ENCODE data around the gene ANKRD22. TPM values are rescaled to one million over a fixed set of nuclear protein-coding genes. Genes with fewer than 3 reads are reported as not detected.

The ANKRD22 gene
- total RNA-seq, 2 experiments from 2014 or later, result not detected

DNA sequence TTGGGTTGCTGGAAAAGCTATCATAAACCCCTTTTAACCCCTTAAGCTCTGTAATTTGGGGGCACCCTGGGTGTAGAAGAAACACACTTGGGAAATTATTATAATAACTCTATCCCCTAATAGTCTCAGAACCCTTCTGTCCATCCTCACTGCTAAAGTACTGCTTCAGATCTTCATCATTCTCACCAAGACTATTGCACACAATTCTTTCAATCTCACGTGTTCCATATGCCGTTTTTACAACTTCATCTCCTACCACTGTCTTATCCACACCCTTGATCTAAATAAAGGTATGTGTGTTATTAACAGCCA lies 15.8 kb downstream of the ANKRD22 start:
- DNase-seq, result no peak
- intact Hi-C loops (cut with DNase I, micrococcal nuclease), result loop anchor here (1.0 to 5.0 kb wide), 6 partner anchors 41 to 381 kb away; no protein-coding TSS in a partner anchor
- CTCF ChIA-PET, result interaction anchor here (0.6 to 4.8 kb wide), 15 partner anchors 9 to 517 kb away, joined by 3 to 85 read pairs (median 3); no protein-coding TSS in a partner anchor
- H3K4me1 Mint-ChIP-seq (ENCODE audit: low read depth), result peaks cover 28% of the 10 kb centered on the region
- ATAC-seq (ENCODE audit: poor library complexity), result no peak
- Histone ChIP-seq H3K4me1 (ENCODE audit: insufficient read depth, low read length) (peaks cover 12% of the 10 kb centered on the region), H3K27ac (ENCODE audit: low read depth in 1 of 2, low read length in 2 of 2) (no peak overlapping the region), H3K36me3 (ENCODE audit: insufficient read depth, low read length) (no peaks in the 10 kb centered on the region), H3K9me3 (ENCODE audit: control insufficient read depth in 1 of 2, insufficient read depth in 1 of 2, low read length in 2 of 2) (no peaks in the 10 kb centered on the region), H3K4me3 (ENCODE audit: low read length) (no peak overlapping the region), H3K27me3 (ENCODE audit: control insufficient read depth in 1 of 2, insufficient read depth in 2 of 2, low read length in 2 of 2) (no peaks in the 10 kb centered on the region)
- H3K27ac Mint-ChIP-seq, result no peak overlapping the region
- no peaks in the 10 kb centered on the region for H3K27me3 Mint-ChIP-seq
- no peak overlapping the region for H3K4me3 Mint-ChIP-seq
- POLR2A ChIA-PET, result interaction anchor here (0.7 to 2.3 kb wide), 8 partner anchors 9 to 253 kb away, joined by 3 to 14 read pairs (median 6); partner anchors contain the start of gene STAMBPL1
- H3K9me3 Mint-ChIP-seq, result no peaks in the 10 kb centered on the region
- TF ChIP-seq, protein P1, sequence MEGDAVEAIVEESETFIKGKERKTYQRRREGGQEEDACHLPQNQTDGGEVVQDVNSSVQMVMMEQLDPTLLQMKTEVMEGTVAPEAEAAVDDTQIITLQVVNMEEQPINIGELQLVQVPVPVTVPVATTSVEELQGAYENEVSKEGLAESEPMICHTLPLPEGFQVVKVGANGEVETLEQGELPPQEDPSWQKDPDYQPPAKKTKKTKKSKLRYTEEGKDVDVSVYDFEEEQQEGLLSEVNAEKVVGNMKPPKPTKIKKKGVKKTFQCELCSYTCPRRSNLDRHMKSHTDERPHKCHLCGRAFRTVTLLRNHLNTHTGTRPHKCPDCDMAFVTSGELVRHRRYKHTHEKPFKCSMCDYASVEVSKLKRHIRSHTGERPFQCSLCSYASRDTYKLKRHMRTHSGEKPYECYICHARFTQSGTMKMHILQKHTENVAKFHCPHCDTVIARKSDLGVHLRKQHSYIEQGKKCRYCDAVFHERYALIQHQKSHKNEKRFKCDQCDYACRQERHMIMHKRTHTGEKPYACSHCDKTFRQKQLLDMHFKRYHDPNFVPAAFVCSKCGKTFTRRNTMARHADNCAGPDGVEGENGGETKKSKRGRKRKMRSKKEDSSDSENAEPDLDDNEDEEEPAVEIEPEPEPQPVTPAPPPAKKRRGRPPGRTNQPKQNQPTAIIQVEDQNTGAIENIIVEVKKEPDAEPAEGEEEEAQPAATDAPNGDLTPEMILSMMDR (IDR thresholded peaks at IDR 0.05), result peak; percentile 59
- no peaks in the 10 kb centered on the region for H3K36me3 Mint-ChIP-seq (ENCODE audit: low read depth)

DNA sequence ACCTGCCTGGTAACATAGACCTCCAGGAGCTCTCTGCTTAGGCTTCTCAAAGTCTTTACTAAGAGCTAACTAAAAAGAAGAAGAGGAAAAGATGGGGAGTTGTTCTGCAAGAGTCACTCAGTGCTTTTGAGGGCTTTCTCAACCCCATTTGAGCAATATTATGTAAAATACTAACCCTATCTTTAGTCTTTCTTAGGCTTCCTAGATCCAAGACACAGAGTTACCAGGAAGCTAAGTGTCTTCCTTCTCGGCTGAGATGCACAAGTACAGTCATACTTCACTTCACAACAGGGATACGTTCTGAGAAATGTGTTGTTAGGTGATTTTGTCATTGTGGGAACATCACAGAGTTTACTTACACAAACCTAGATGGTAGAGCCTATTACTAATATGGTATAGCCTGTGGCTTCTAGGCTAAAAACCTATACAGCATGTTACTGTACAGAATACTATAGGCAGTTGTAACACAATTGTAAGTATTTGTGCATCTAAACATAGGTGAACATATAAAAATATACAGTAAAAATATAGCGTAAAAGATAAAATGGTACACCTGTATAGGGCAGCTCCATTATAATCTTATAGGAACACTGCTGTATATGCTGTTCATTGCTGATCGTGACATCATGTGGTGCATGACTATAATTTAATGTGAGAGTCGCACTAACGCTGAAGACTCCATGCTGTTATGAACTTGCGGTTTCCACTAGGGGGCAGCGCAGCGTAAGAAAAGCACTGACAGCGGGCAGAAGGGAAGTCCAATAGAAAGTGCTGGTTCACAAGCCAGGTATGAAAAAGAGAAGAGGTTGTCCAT lies 16.3 kb downstream of the ANKRD22 start:
- peaks cover 17% of the 10 kb centered on the region for H3K4me1 ChIP-seq (ENCODE audit: insufficient read depth, low read length)
- intact Hi-C loops (cut with DNase I, micrococcal nuclease), result loop anchor here (1.0 to 5.0 kb wide), 4 partner anchors 42 to 382 kb away; no protein-coding TSS in a partner anchor
- no peaks in the 10 kb centered on the region for H3K36me3 Mint-ChIP-seq (ENCODE audit: low read depth)
- no peak overlapping the region for H3K4me3 Mint-ChIP-seq
- DNase-seq (peak; percentile 77 to 93 (median 83)), ATAC-seq (ENCODE audit: poor library complexity) (peak; percentile 91)
- TF ChIP-seq, protein P1 (IDR thresholded peaks at IDR 0.05), result peak; percentile 93
- H3K27ac Mint-ChIP-seq, result no peak overlapping the region
- no peak overlapping the region for H3K27ac ChIP-seq (ENCODE audit: low read depth in 1 of 2, low read length in 2 of 2)
- no peaks in the 10 kb centered on the region for H3K27me3 Mint-ChIP-seq
- no peaks in the 10 kb centered on the region for H3K9me3 ChIP-seq (ENCODE audit: control insufficient read depth in 1 of 2, insufficient read depth in 1 of 2, low read length in 2 of 2)
- H3K9me3 Mint-ChIP-seq, result no peaks in the 10 kb centered on the region
- no peak overlapping the region for H3K4me3 ChIP-seq (ENCODE audit: low read length)
- ChIA-PET CTCF (interaction anchor here (0.6 to 4.8 kb wide), 19 partner anchors 9 to 518 kb away, joined by 3 to 85 read pairs (median 3); no protein-coding TSS in a partner anchor), POLR2A (interaction anchor here (0.6 to 2.3 kb wide), 10 partner anchors 8 to 253 kb away, joined by 3 to 14 read pairs (median 6); partner anchors contain the start of gene STAMBPL1)
- H3K36me3 ChIP-seq (ENCODE audit: insufficient read depth, low read length), result no peaks in the 10 kb centered on the region
- no peaks in the 10 kb centered on the region for H3K27me3 ChIP-seq (ENCODE audit: control insufficient read depth in 1 of 2, insufficient read depth in 2 of 2, low read length in 2 of 2)
- H3K4me1 Mint-ChIP-seq (ENCODE audit: low read depth), result peaks cover 33% of the 10 kb centered on the region

DNA sequence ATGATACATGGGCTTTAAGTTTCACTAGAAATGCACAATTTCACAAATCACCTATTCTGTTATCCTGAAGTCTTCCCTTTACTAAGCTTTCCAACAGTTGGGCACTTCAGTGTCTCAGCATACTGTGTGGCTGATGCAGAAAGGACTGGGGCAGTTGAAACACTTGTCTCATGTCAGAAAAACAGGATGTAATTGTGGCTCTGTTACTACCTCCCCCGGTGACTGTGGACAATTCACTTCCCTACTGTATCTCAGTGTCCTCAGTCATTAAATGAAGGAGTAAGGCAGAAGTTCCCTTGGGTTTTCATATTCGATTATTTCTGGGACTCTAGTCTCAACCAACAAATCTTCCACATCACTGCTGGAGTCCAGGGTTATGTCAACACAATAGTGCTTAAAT lies 17.9 kb downstream of the ANKRD22 start:
- H3K27ac ChIP-seq (ENCODE audit: low read depth in 1 of 2, low read length in 2 of 2), result no peak overlapping the region

More for the DNA sequence above, 17.9 kb downstream of the ANKRD22 start:
- TF ChIP-seq, protein P1 (IDR thresholded peaks at IDR 0.05), result no peak
- CTCF ChIA-PET, result interaction anchor here (1.3 to 4.8 kb wide), 2 partner anchors 23 to 98 kb away, joined by 3 to 85 read pairs; no protein-coding TSS in a partner anchor
- no peaks in the 10 kb centered on the region for H3K9me3 ChIP-seq (ENCODE audit: control insufficient read depth in 1 of 2, insufficient read depth in 1 of 2, low read length in 2 of 2)
- no peak overlapping the region for H3K4me3 ChIP-seq (ENCODE audit: low read length)
- H3K4me3 Mint-ChIP-seq, result no peak overlapping the region
- no peaks in the 10 kb centered on the region for H3K9me3 Mint-ChIP-seq
- intact Hi-C loops (cut with DNase I, micrococcal nuclease), result no loop called here
- no peaks in the 10 kb centered on the region for H3K27me3 ChIP-seq (ENCODE audit: control insufficient read depth in 1 of 2, insufficient read depth in 2 of 2, low read length in 2 of 2)
- H3K27me3 Mint-ChIP-seq, result no peaks in the 10 kb centered on the region
- peaks cover 38% of the 10 kb centered on the region for H3K4me1 Mint-ChIP-seq (ENCODE audit: low read depth)
- peak in 3 of 14 experiments; percentile 28 to 43 (median 37) for DNase-seq
- no peaks in the 10 kb centered on the region for H3K36me3 ChIP-seq (ENCODE audit: insufficient read depth, low read length)
- no peaks in the 10 kb centered on the region for H3K36me3 Mint-ChIP-seq (ENCODE audit: low read depth)
- POLR2A ChIA-PET, result interaction anchor here (0.8 to 2.8 kb wide), 3 partner anchors 46 to 48 kb away, joined by 3 to 11 read pairs (median 6); partner anchors contain the start of gene STAMBPL1
- H3K4me1 ChIP-seq (ENCODE audit: insufficient read depth, low read length), result peaks cover 17% of the 10 kb centered on the region
- no peak for ATAC-seq (ENCODE audit: poor library complexity)
- no peak overlapping the region for H3K27ac Mint-ChIP-seq

Measured in CD4-positive, alpha-beta T cell (primary cell).